Measurements from ENCODE around the gene DAB2IP. TPM values are rescaled to one million over a fixed set of nuclear protein-coding genes. Genes with fewer than 3 reads are reported as not detected.
A peak's percentile ranks its signal among the peaks of the same experiment; 100 is the strongest.

Gene DAB2IP
- total RNA-seq, 1 donor from 2014 or later = 24.3 TPM

GRCh38 chr9:121755581-121755980 lies 104.1 kb downstream of the DAB2IP start:
- peaks cover 7% of the 10 kb centered on the region for H3K36me3 Mint-ChIP-seq
- H3K4me1 Mint-ChIP-seq = peaks cover 25% of the 10 kb centered on the region
- no peak overlapping the region for H3K27ac Mint-ChIP-seq
- peaks cover 90% of the 10 kb centered on the region for H4K20me1 ChIP-seq (ENCODE audit: low read depth)
- no peak overlapping the region for H2AFZ ChIP-seq (replicated peaks)
- H3K9ac ChIP-seq = no peak overlapping the region
- TF ChIP-seq EZH2 (IDR thresholded peaks at IDR 0.05) = no peak
- TF ChIP-seq, protein P1, sequence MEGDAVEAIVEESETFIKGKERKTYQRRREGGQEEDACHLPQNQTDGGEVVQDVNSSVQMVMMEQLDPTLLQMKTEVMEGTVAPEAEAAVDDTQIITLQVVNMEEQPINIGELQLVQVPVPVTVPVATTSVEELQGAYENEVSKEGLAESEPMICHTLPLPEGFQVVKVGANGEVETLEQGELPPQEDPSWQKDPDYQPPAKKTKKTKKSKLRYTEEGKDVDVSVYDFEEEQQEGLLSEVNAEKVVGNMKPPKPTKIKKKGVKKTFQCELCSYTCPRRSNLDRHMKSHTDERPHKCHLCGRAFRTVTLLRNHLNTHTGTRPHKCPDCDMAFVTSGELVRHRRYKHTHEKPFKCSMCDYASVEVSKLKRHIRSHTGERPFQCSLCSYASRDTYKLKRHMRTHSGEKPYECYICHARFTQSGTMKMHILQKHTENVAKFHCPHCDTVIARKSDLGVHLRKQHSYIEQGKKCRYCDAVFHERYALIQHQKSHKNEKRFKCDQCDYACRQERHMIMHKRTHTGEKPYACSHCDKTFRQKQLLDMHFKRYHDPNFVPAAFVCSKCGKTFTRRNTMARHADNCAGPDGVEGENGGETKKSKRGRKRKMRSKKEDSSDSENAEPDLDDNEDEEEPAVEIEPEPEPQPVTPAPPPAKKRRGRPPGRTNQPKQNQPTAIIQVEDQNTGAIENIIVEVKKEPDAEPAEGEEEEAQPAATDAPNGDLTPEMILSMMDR (IDR thresholded peaks at IDR 0.05) = no peak
- TF ChIP-seq EZH2phosphoT487 (IDR thresholded peaks at IDR 0.05) = no peak
- peaks cover 15% of the 10 kb centered on the region for H3K4me1 ChIP-seq
- H3K9me3 ChIP-seq (ENCODE audit: low read depth) = no peaks in the 10 kb centered on the region
- H3K9me3 Mint-ChIP-seq = no peaks in the 10 kb centered on the region
- no peaks in the 10 kb centered on the region for H3K27me3 ChIP-seq
- H3K4me2 ChIP-seq = no peak overlapping the region
- peaks cover 59% of the 10 kb centered on the region for H3K79me2 ChIP-seq (ENCODE audit: low read depth)
- no peak overlapping the region for H3K27ac ChIP-seq
- no peak overlapping the region for H3K4me3 ChIP-seq
- peaks cover 2% of the 10 kb centered on the region for H3K27me3 Mint-ChIP-seq (ENCODE audit: insufficient read depth, low read depth)
- peaks cover 2% of the 10 kb centered on the region for H3F3A ChIP-seq (ENCODE audit: low read depth)
- no peak for DNase-seq (ENCODE audit: low spot score)
- H3K36me3 ChIP-seq = no peaks in the 10 kb centered on the region
- no peak overlapping the region for H3K4me3 Mint-ChIP-seq

DNA sequence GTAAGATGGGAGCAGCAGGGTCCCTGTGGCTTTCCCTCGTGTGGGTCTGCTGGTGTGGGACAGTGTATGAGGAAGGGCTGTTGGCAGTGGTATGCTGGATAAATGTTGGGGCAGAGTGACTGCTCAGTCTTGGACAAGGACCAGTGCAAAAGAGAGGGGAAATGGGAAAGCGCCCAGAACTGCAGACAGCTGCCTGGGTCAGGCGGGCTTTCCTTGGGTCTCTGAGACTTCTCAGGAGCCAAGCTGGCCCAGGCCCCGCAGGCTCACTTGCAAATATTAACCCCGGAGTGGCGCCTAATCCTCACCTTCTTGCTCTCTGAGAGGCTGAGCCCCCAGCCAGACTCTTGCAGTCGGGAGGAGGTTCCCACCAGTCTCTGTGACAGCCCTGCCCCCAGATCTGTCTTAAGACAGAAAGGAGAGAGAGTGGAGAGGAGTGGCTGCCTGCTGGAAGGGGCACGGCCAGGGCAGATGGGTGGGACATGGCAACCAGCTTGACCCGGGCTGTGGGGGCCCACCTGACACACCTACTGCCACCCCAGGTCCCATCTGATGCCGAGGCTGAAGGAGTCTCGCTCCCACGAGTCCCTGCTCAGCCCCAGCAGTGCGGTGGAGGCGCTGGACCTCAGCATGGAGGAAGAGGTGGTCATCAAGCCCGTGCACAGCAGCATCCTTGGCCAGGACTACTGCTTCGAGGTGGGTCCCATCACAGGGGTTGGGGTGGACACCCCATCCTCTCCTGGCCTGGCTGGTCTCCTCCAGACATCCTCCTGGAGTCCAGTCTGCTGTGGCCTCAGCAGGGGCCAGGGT lies 105.2 kb downstream of the DAB2IP start:
- Histone ChIP-seq H3K4me1 (peaks cover 7% of the 10 kb centered on the region), H3K27me3 (no peaks in the 10 kb centered on the region), H3F3A (ENCODE audit: low read depth) (no peaks in the 10 kb centered on the region), H3K36me3 (no peaks in the 10 kb centered on the region), H3K9ac (no peak overlapping the region), H3K79me2 (ENCODE audit: low read depth) (peaks cover 48% of the 10 kb centered on the region), H3K9me3 (ENCODE audit: low read depth) (no peaks in the 10 kb centered on the region), H3K4me2 (no peak overlapping the region), H3K27ac (no peak overlapping the region), H4K20me1 (ENCODE audit: low read depth) (peaks cover 89% of the 10 kb centered on the region), H2AFZ (replicated peaks) (no peak overlapping the region), H3K4me3 (no peak overlapping the region)
- H3K36me3 Mint-ChIP-seq = peaks cover 10% of the 10 kb centered on the region
- TF ChIP-seq, protein P1 (IDR thresholded peaks at IDR 0.05) = no peak
- TF ChIP-seq EZH2phosphoT487 (IDR thresholded peaks at IDR 0.05) (no peak), EZH2 (IDR thresholded peaks at IDR 0.05) (no peak)
- H3K27ac Mint-ChIP-seq = peak overlapping the region; percentile 16
- no peaks in the 10 kb centered on the region for H3K9me3 Mint-ChIP-seq
- H3K4me1 Mint-ChIP-seq = peaks cover 17% of the 10 kb centered on the region
- no peaks in the 10 kb centered on the region for H3K27me3 Mint-ChIP-seq (ENCODE audit: insufficient read depth, low read depth)
- no peak overlapping the region for H3K4me3 Mint-ChIP-seq
- DNase-seq (ENCODE audit: low spot score) = peak; percentile 48

GRCh38 chr9:121757281-121757585 lies 105.8 kb downstream of the DAB2IP start:
- TF ChIP-seq EZH2phosphoT487 (IDR thresholded peaks at IDR 0.05) (no peak), EZH2 (IDR thresholded peaks at IDR 0.05) (no peak)
- TF ChIP-seq, protein P1 (IDR thresholded peaks at IDR 0.05) = no peak
- no peaks in the 10 kb centered on the region for H3K36me3 ChIP-seq
- DNase-seq (ENCODE audit: low spot score) = no peak
- no peaks in the 10 kb centered on the region for H3K27me3 ChIP-seq
- no peak overlapping the region for H3K9ac ChIP-seq
- no peaks in the 10 kb centered on the region for H3F3A ChIP-seq (ENCODE audit: low read depth)
- Mint-ChIP-seq H3K27me3 (ENCODE audit: insufficient read depth, low read depth) (no peaks in the 10 kb centered on the region), H3K4me3 (no peak overlapping the region), H3K36me3 (peaks cover 10% of the 10 kb centered on the region), H3K4me1 (peaks cover 15% of the 10 kb centered on the region), H3K27ac (no peak overlapping the region), H3K9me3 (no peaks in the 10 kb centered on the region)
- no peaks in the 10 kb centered on the region for H3K9me3 ChIP-seq (ENCODE audit: low read depth)
- peaks cover 42% of the 10 kb centered on the region for H3K79me2 ChIP-seq (ENCODE audit: low read depth)
- H2AFZ ChIP-seq (replicated peaks) = no peak overlapping the region
- no peak overlapping the region for H3K4me2 ChIP-seq
- H4K20me1 ChIP-seq (ENCODE audit: low read depth) = peaks cover 89% of the 10 kb centered on the region
- H3K27ac ChIP-seq = no peak overlapping the region
- H3K4me1 ChIP-seq = peaks cover 7% of the 10 kb centered on the region
- no peak overlapping the region for H3K4me3 ChIP-seq

Measured in neural progenitor cell (in vitro differentiated cells).